Testis (tissue), 5 donors: ENCODE data around the gene SMOC2. TPM values are rescaled to one million over a fixed set of nuclear protein-coding genes. Genes with fewer than 3 reads are reported as not detected.
A peak's percentile ranks its signal among the peaks of the same experiment; 100 is the strongest.

Experiments used
- DNase-seq: peaks from one replicate; pipeline ENCODE4 v3.0.0-alpha.2; 2019
- H3K27ac ChIP-seq, 2 donors: fragments of 200-600 bp; sonication (generic); one replicate each; pipeline ENCODE4 v1.5.1; 2019
- H3K27me3 ChIP-seq: fragments of 200-600 bp; sonication (generic); one replicate; pipeline ENCODE4 v1.5.1; 2019
- H3K36me3 ChIP-seq: fragments of 200-600 bp; sonication (generic); one replicate; pipeline ENCODE4 v1.5.1; 2017; ENCODE audit warnings: low read depth; ENCODE audit errors: missing control alignments
- H3K4me1 ChIP-seq: fragments of 200-600 bp; sonication (generic); one replicate; pipeline ENCODE4 v1.5.1; 2019
- H3K4me3 ChIP-seq, 2 donors: fragments of 200-600 bp; sonication (generic); one replicate each; pipeline ENCODE4 v1.5.1; 2017 to 2019
- H3K9me3 ChIP-seq: fragments of 200-600 bp; sonication (generic); one replicate; pipeline ENCODE4 v1.5.1; 2017
- POLR2A ChIP-seq: fragments of 450-650 bp; IDR thresholded peaks from one replicate; pipeline ENCODE4 v1.6.1; 2017; ENCODE audit warnings: antibody characterized with exemption, mild to moderate bottlenecking, moderate library complexity
- WGBS, 2 donors: methylation state at CpG; one replicate each; pipeline ENCODE4 v1.1.5; 2018; 5-methylcytosine and 5-hydroxymethylcytosine counted together
- intact Hi-C: fragments of 100-400 bp; cut with DNase I; formaldehyde crosslinking; loops from one replicate; pipeline ENCODE4 v1.15.1; 2023; ENCODE audit warnings: low total_unique reads
- long read RNA-seq, 2 donors: transcript quantifications; one replicate each; lab custom pipeline, GENCODE V29; 2026
- polyA plus RNA-seq: library from polyadenylated mRNA; stranded (reverse); fragments of 350-450 nt; fragmentation: Illumina TruSeq; extraction: RNeasy Lipid Tissue Mini Kit (QIAGEN cat#74804); gene quantifications from one replicate; pipeline ENCODE4 v1.2.3, GENCODE V29; 2014; ENCODE audit warnings: low read depth, low replicate concordance; ENCODE audit not compliant: insufficient read depth
- total RNA-seq, 2 donors: library from RNA; depleted of rRNA; stranded (reverse); fragments of >200 nt; gene quantifications; one replicate each; pipeline ENCODE4 v1.2.3, GENCODE V29; 2016
- TF ChIP-seq, protein P1 (sequence below), 3 experiments: fragments of 450-650 bp in 2 of 3; fragments of 200-600 bp in 1 of 3; sonication (generic) in 1 of 3; IDR thresholded peaks; one replicate each; pipeline ENCODE4 v1.5.1; 2016 to 2019; ENCODE audit warnings: antibody characterized with exemption in 3 of 3, mild to moderate bottlenecking in 2 of 3, moderate library complexity in 1 of 3

Gene SMOC2, protein sequence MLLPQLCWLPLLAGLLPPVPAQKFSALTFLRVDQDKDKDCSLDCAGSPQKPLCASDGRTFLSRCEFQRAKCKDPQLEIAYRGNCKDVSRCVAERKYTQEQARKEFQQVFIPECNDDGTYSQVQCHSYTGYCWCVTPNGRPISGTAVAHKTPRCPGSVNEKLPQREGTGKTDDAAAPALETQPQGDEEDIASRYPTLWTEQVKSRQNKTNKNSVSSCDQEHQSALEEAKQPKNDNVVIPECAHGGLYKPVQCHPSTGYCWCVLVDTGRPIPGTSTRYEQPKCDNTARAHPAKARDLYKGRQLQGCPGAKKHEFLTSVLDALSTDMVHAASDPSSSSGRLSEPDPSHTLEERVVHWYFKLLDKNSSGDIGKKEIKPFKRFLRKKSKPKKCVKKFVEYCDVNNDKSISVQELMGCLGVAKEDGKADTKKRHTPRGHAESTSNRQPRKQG
- 100 to 1,000 TPM in 1 of 2 donors, 10 to 100 TPM in 1; 78.4 to 140 TPM for total RNA-seq
- 110 TPM for polyA plus RNA-seq
- long read RNA-seq, donor 1, transcript SMOC2-202 (13 exons, 3,117 nt), result major isoform, 15 of 52 reads
- long read RNA-seq, donor 1, partial matches to known transcripts, result 33 of 52 reads
- long read RNA-seq, donor 1, other reads (novel, unspliced or antisense), result 0 of 52 reads
- long read RNA-seq, donor 2, transcript SMOC2-202 (13 exons, 3,117 nt), result major isoform, 11 of 23 reads
- long read RNA-seq, donor 2, partial matches to known transcripts, result 12 of 23 reads
- long read RNA-seq, donor 2, other reads (novel, unspliced or antisense), result 0 of 23 reads

DNA sequence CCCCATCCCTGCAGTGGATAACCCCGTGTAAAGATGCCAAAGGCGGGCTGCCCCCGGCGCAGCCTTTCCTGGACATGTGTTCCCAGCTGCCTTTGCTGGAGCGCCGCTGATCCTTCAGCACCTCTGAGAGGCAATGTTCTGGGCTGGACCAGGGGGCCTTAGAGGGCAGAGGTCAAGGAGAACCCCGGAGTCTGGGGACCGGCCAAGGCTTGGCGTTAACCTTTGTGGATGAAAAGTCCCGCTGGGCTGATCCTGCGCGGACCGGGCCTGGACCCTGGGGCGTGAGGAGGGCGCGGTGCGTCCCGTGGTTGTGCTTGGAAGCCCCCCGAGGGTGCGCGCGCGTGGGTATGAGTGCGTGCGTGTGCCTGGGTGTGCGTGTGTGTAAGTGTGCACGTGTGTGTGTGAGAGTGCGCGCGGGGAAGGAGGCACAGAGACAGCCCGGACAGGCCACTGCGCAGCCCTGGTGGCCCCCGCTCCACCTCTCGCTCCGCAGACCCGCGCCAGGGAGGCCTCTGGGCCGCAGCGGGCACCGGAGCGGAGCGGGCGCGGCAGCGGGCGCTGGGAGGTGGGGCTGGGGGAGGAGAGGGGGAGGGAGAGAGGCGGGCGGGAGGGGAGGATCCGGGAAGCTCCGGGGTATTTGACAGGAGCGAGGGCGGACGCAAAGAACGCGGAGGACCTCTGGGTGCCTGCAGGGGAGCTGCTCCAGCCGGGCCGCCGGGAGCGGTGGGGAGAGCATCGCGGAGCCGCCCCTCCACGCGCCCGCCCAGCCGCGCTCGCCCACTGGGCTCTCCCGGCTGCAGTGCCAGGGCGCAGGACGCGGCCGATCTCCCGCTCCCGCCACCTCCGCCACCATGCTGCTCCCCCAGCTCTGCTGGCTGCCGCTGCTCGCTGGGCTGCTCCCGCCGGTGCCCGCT lies at the start of gene SMOC2:
Gene SMOC2 (plus strand): TSS at position 665 of the 914 bp plus-strand sequence. CDS start 187 bp downstream, at position 852.
- Histone ChIP-seq H3K4me3 (peak within 1 kb of the TSS; percentile 61 to 83), H3K4me1 (peaks cover 24% of the 10 kb centered on the region), H3K27ac (peak within 1 kb of the TSS; percentile 64 to 82), H3K36me3 (no peaks in the 10 kb centered on the region), H3K9me3 (no peaks in the 10 kb centered on the region), H3K27me3 (no peaks in the 10 kb centered on the region)
- TF ChIP-seq, protein P1, sequence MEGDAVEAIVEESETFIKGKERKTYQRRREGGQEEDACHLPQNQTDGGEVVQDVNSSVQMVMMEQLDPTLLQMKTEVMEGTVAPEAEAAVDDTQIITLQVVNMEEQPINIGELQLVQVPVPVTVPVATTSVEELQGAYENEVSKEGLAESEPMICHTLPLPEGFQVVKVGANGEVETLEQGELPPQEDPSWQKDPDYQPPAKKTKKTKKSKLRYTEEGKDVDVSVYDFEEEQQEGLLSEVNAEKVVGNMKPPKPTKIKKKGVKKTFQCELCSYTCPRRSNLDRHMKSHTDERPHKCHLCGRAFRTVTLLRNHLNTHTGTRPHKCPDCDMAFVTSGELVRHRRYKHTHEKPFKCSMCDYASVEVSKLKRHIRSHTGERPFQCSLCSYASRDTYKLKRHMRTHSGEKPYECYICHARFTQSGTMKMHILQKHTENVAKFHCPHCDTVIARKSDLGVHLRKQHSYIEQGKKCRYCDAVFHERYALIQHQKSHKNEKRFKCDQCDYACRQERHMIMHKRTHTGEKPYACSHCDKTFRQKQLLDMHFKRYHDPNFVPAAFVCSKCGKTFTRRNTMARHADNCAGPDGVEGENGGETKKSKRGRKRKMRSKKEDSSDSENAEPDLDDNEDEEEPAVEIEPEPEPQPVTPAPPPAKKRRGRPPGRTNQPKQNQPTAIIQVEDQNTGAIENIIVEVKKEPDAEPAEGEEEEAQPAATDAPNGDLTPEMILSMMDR (IDR thresholded peaks at IDR 0.05), result no peak
- TF ChIP-seq POLR2A, result no peak
- peak; percentile 57 for DNase-seq
- intact Hi-C loops, result no loop called here
- WGBS, 2 donors, result 2 to 8% methylated on average over 5 to 62 of the region's 81 CpGs

DNA sequence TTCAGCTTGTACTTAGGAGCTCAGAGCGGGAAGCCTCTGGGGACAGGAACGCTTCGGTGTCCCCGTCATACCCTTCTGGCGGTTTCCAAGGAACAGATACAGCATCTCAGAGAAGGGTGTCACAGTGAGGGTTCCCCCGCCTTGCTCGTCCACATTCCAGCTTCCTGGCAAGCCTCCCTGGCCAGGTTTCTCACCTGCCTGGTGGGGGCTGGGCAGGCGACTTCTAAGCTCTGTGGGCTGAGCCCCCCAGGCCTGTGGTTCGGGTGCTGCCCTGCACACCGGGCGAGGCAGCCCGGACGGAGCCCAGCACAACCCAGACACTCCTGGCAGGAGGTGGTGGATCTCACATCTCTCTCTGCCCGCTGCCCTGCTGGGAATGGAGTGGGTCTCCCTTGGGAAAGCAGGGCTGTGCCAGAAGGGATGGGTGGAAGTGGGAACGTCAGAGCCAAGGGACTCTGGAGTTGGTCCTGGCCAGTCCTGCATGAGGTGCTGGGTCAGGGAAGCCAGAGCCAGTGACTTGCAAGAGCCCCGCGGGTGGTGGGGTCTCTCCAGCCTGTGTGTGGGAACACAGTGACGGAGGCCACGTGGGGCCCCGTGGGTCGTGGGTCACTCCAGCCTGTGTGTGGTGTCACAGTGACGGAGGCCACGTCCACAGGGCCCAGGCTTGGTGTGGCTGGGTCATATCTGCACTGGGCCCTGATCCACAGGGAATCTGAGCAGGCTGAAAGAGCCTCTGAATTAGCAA lies 47.7 kb upstream of the SMOC2 start:
- 89 to 93% methylated on average over 7 to 23 of the region's 23 CpGs for WGBS, 2 donors

DNA sequence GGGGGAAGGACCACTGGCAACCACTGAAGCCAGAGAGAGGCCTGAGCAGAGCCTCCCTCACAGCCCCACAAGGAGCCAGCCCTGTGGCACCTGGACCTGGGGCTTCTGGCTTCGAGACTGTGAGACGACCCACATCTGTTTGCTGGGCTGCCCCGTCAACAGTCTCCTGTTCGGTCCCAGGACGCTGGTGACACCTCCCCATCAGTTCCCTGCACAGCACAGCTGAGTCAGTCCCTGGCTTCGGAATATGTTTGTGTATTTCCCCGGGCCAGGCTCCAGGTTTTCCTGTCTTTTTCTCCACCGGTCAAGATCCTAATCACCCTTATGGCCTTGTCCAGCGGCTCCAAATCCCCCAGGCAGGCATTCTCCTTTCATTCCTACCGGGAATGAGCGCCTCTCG lies 46.4 kb upstream of the SMOC2 start:
- no peak for DNase-seq
- Histone ChIP-seq H3K9me3 (no peaks in the 10 kb centered on the region), H3K27ac (no peak overlapping the region), H3K27me3 (no peaks in the 10 kb centered on the region), H3K36me3 (no peaks in the 10 kb centered on the region), H3K4me1 (no peaks in the 10 kb centered on the region), H3K4me3 (no peak overlapping the region)
- TF ChIP-seq, protein P1 (IDR thresholded peaks at IDR 0.05), result no peak
- no peak for TF ChIP-seq POLR2A
- 66 to 67% methylated on average over 12 of the region's 12 CpGs for WGBS, 2 donors
- intact Hi-C loops, result no loop called here

More for the DNA sequence above, 47.7 kb upstream of the SMOC2 start:
- Histone ChIP-seq H3K9me3 (no peaks in the 10 kb centered on the region), H3K27ac (no peak overlapping the region), H3K36me3 (no peaks in the 10 kb centered on the region), H3K4me1 (no peaks in the 10 kb centered on the region), H3K4me3 (no peak overlapping the region), H3K27me3 (no peaks in the 10 kb centered on the region)
- intact Hi-C loops, result no loop called here
- TF ChIP-seq, protein P1 (IDR thresholded peaks at IDR 0.05), result no peak
- no peak for TF ChIP-seq POLR2A
- DNase-seq, result no peak

DNA sequence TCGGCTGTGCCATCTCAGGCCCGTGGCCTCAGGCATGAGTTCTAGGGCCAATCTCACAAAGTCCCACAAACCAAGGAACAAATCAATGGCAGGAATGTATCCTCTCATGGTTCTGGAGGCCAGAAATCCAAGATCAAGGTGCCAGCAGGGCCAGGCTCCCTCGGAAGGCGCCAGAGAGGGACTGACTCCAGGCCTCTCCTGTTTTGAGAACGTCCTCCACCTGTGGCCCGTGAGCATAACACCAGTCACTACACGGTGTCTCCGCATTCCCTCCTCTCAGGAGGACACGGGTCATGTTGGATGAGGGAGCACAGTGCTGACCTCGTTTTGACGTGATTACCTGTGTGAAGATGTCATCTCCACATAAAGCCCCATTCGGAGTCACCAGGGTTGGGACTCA lies 45.0 kb upstream of the SMOC2 start:
- H3K4me1 ChIP-seq, result no peaks in the 10 kb centered on the region
- H3K36me3 ChIP-seq, result no peaks in the 10 kb centered on the region
- TF ChIP-seq, protein P1 (IDR thresholded peaks at IDR 0.05), result no peak
- TF ChIP-seq POLR2A, result no peak
- no peaks in the 10 kb centered on the region for H3K9me3 ChIP-seq
- WGBS, 2 donors, result 87 to 96% methylated on average over 8 to 12 of the region's 12 CpGs
- intact Hi-C loops, result no loop called here
- no peak for DNase-seq
- H3K27me3 ChIP-seq, result no peaks in the 10 kb centered on the region
- no peak overlapping the region for H3K27ac ChIP-seq
- no peak overlapping the region for H3K4me3 ChIP-seq
